Spleen (tissue), 7 donors: ENCODE results near the gene KCNN2.

Source experiments
- POLR2A ChIP-seq, 3 donors: fragments of 450-650 bp; IDR thresholded peaks; one replicate each; pipeline ENCODE4 v1.5.1; 2017; ENCODE audit warnings: antibody characterized with exemption in 3 of 3, mild to moderate bottlenecking in 1 of 3
- TF ChIP-seq, protein P1 (sequence below), 11 experiments: fragments of 200-600 bp in 7 of 11; fragments of 450-650 bp in 4 of 11; sonication (generic) in 4 of 11; IDR thresholded peaks in 8 of 11; conservative IDR thresholded peaks in 3 of 11; 1 replicate in 7 of 11; 2 replicates in 4 of 11; pipeline versions ENCODE4 v1.4.0 to v1.8.0; 2016 to 2021; ENCODE audit warnings: antibody characterized with exemption in 11 of 11, inconsistent platforms in 4 of 11, mild to moderate bottlenecking in 1 of 11
- donor health status: DM: no; HTN: no; CAD: no; lungs with moderate emphysema.
- donor health status: DM: no; HTN: no; CAD: no.
- donor health status: DM: no; HTN: no; CAD: no.

DNA sequence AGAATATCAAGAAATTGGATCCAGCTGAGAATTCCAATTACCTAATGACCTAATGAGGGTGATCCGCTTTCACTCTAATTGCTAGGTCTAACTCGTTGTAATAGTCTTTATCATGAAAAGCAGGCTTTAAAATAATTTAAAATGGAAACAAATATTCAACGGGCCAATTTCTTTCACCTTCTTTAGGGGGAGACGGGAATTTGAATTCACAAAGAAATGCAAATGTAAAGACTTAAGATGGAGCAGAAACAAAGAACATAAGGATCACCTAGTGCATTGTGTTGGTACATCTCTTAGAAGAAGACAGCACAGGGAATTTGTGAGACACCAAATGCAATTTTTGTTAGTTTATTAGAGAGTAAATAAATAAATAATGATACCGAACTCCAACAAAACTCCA is 1.5 kb upstream of the KCNN2 start:
- TF ChIP-seq, protein P1, sequence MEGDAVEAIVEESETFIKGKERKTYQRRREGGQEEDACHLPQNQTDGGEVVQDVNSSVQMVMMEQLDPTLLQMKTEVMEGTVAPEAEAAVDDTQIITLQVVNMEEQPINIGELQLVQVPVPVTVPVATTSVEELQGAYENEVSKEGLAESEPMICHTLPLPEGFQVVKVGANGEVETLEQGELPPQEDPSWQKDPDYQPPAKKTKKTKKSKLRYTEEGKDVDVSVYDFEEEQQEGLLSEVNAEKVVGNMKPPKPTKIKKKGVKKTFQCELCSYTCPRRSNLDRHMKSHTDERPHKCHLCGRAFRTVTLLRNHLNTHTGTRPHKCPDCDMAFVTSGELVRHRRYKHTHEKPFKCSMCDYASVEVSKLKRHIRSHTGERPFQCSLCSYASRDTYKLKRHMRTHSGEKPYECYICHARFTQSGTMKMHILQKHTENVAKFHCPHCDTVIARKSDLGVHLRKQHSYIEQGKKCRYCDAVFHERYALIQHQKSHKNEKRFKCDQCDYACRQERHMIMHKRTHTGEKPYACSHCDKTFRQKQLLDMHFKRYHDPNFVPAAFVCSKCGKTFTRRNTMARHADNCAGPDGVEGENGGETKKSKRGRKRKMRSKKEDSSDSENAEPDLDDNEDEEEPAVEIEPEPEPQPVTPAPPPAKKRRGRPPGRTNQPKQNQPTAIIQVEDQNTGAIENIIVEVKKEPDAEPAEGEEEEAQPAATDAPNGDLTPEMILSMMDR (IDR thresholded peaks at IDR 0.05 in 8 of 11, conservative IDR thresholded peaks at IDR 0.05 in 3 of 11): no peak
- no peak for TF ChIP-seq POLR2A (IDR thresholded peaks at IDR 0.05)
